ENCODE results near the gene CREB5. TPM values are rescaled to one million over a fixed set of nuclear protein-coding genes. Genes with fewer than 3 reads are reported as not detected.

CREB5 gene
- total and polyA plus RNA-seq, 2 of the 8 experiments (the other 6 are each of a cell fraction or from before 2014, with no cell fraction given): 2.4 to 2.7 TPM

- Histone ChIP-seq H3K27me3 (replicated peaks in 1 of 4; ENCODE audit: control insufficient read depth in 3 of 4, extremely low read depth in 1 of 4, insufficient read depth in 3 of 4, low read length in 3 of 4) (no peaks in the 10 kb centered on the region), H3K27ac (ENCODE audit: low read depth, low read length) (no peak overlapping the region)
- TF ChIP-seq ASH2L (IDR thresholded peaks at IDR 0.05; ENCODE audit: low read length) (no peak), CHD1 (IDR thresholded peaks at IDR 0.05; ENCODE audit: low read depth, low read length) (no peak), ATF2 (IDR thresholded peaks at IDR 0.05; ENCODE audit: low read length) (no peak), TAF1 (IDR thresholded peaks at IDR 0.05; ENCODE audit: low read depth, low read length) (no peak), SP2 (IDR thresholded peaks at IDR 0.05; ENCODE audit: low read length) (no peak), PHF8 (conservative IDR thresholded peaks at IDR 0.05; ENCODE audit: low read depth, low read length) (no peak), RBBP5 (IDR thresholded peaks at IDR 0.05; ENCODE audit: borderline replicate concordance, low read depth, low read length) (no peak), SIN3A (conservative IDR thresholded peaks at IDR 0.05 in 1 of 2, IDR thresholded peaks at IDR 0.05 in 1 of 2; ENCODE audit: low read depth in 1 of 2, low read length in 2 of 2) (no peak), ATF3 (IDR thresholded peaks at IDR 0.05; ENCODE audit: insufficient read depth, low read depth, low read length) (no peak), NANOG (IDR thresholded peaks at IDR 0.05; ENCODE audit: insufficient read depth, low read depth, low read length, poor library complexity, severe bottlenecking) (no peak)
Measured at GRCh38 chr7:28483908-28484605, 71.7 kb downstream of the CREB5 start.

More at GRCh38 chr7:28483908-28484605, 71.7 kb downstream of the CREB5 start:
- Histone ChIP-seq H4K5ac (ENCODE audit: insufficient read length, low read depth, low read length) (no peak overlapping the region), H3K56ac (replicated peaks; ENCODE audit: insufficient read length, low read depth, low read length) (no peak overlapping the region), H4K91ac (replicated peaks; ENCODE audit: insufficient read length, low read length) (no peak overlapping the region), H2AFZ (ENCODE audit: low read length) (no peak overlapping the region), H3K23ac (ENCODE audit: insufficient read length) (no peak overlapping the region), H2BK120ac (replicated peaks; ENCODE audit: low read depth, low read length) (peak overlapping the region; percentile 19), H2BK12ac (ENCODE audit: low read depth, low read length) (peak overlapping the region; percentile 28; the same call in 1 of the 2 replicates), H2BK20ac (ENCODE audit: low read length) (no peak overlapping the region), H3K79me2 (ENCODE audit: control insufficient read depth in 1 of 2, insufficient read depth in 2 of 2, low read length in 2 of 2) (no peaks in the 10 kb centered on the region), H3K4me2 (ENCODE audit: insufficient read depth in 1 of 2, low read depth in 2 of 2, low read length in 2 of 2) (peak overlapping the region in 1 of 2 experiments; percentile 40; a peak in 1 of 4 replicates), H3K18ac (ENCODE audit: extremely low read depth, low read length) (no peak overlapping the region), H3K79me1 (ENCODE audit: low read depth, low read length) (no peaks in the 10 kb centered on the region), H4K20me1 (replicated peaks in 1 of 2; ENCODE audit: control insufficient read depth in 1 of 2, insufficient read depth in 2 of 2, low read length in 2 of 2) (no peaks in the 10 kb centered on the region), H3K36me3 (ENCODE audit: control insufficient read depth in 2 of 4, insufficient read depth in 4 of 4, low read length in 3 of 4) (no peaks in the 10 kb centered on the region), H3K9ac (replicated peaks in 1 of 4; ENCODE audit: extremely low read depth in 1 of 4, low read depth in 3 of 4, low read length in 3 of 4) (no peak overlapping the region), H2BK15ac (ENCODE audit: low read length) (no peak overlapping the region), H3K14ac (ENCODE audit: insufficient read length) (no peak overlapping the region), H3K4me3 (ENCODE audit: extremely low read depth in 1 of 4, insufficient read depth in 2 of 4, low read depth in 3 of 4, low read length in 4 of 4) (no peak overlapping the region), H4K8ac (ENCODE audit: extremely low read depth, insufficient read depth, low read length) (no peak overlapping the region), H3K23me2 (ENCODE audit: low read depth, low read length) (no peaks in the 10 kb centered on the region), H2BK5ac (ENCODE audit: low read depth, low read length) (no peak overlapping the region), H2AK5ac (ENCODE audit: low read depth, low read length) (no peak overlapping the region), H3K9me3 (ENCODE audit: insufficient read depth in 2 of 2, low read depth in 1 of 2, low read length in 1 of 2) (no peaks in the 10 kb centered on the region), H3K4ac (replicated peaks; ENCODE audit: insufficient read length, low read depth, low read length) (no peak overlapping the region), H3K4me1 (replicated peaks in 1 of 4; ENCODE audit: control insufficient read depth in 3 of 4, insufficient read depth in 4 of 4, low read length in 3 of 4) (peaks cover 10 to 28% (median 23%) of the 10 kb centered on the region in 4 experiments)
- DNase-seq (ENCODE audit: low read depth in 1 of 2, low spot score in 2 of 2): no peak
- ChIA-PET CTCF (ENCODE audit: partially characterized antibody) (no interaction called here), POLR2A (ENCODE audit: partially characterized antibody) (no interaction called here)
- no peak for FAIRE-seq
- WGBS, 2 experiments (ENCODE audit: extremely low coverage in 1 of 2, insufficient coverage in 1 of 2, insufficient read length in 1 of 2, insufficient replicate concordance in 2 of 2, low coverage in 1 of 2, low lambda C conversion rate in 2 of 2, missing lambda C conversion rate in 1 of 2): 62% methylated on average over 2 of the region's 2 CpGs; no CpG with 5 or more reads in 1 of the 2 experiments
